Stimulated activated CD8-positive, alpha-beta memory T cell treated with anti-CD3 and anti-CD28 coated beads, Interleukin-4, amount 100 ng/mL, for 4 hours (primary cell): Measurements from ENCODE around the gene MAPKAPK3.

Experiments
- DNase-seq, 2 donors: peaks; one replicate each; pipeline ENCODE4 v3.0.0-alpha.2; 2020; ENCODE audit warnings: low read depth in 2 of 2, low spot score in 1 of 2

Gene MAPKAPK3

GRCh38 chr3:50626401-50626800, 9.4 kb downstream of the MAPKAPK3 start:
- no peak for DNase-seq

- DNase-seq = no peak
Observed at GRCh38 chr3:50627407-50628051, 10.6 kb downstream of the MAPKAPK3 start.

- DNase-seq = no peak
Observed at GRCh38 chr3:50628601-50629000, 11.7 kb downstream of the MAPKAPK3 start.

GRCh38 chr3:50630394-50630793, 13.4 kb downstream of the MAPKAPK3 start:
- no peak for DNase-seq

GRCh38 chr3:50630877-50631276, 13.9 kb downstream of the MAPKAPK3 start:
- DNase-seq = no peak

- no peak for DNase-seq
Observed at GRCh38 chr3:50632450-50632849, 15.5 kb downstream of the MAPKAPK3 start.

- no peak for DNase-seq
Observed at GRCh38 chr3:50633230-50633790, 16.4 kb downstream of the MAPKAPK3 start.

- DNase-seq = no peak
Observed at GRCh38 chr3:50635066-50635465, 18.1 kb downstream of the MAPKAPK3 start.

GRCh38 chr3:50637011-50637410, 20.1 kb downstream of the MAPKAPK3 start:
- DNase-seq = no peak

- DNase-seq = no peak
Observed at GRCh38 chr3:50637945-50638344, 21.0 kb downstream of the MAPKAPK3 start.

GRCh38 chr3:50639055-50639494, 22.1 kb downstream of the MAPKAPK3 start:
- DNase-seq = no peak

- no peak for DNase-seq
Observed at GRCh38 chr3:50642382-50642781, 25.4 kb downstream of the MAPKAPK3 start.

- DNase-seq = no peak
Observed at GRCh38 chr3:50644561-50644960, 27.6 kb downstream of the MAPKAPK3 start.

- no peak for DNase-seq
Observed at GRCh38 chr3:50645378-50645777, 28.4 kb downstream of the MAPKAPK3 start.

GRCh38 chr3:50648313-50648712, 31.4 kb downstream of the MAPKAPK3 start:
- no peak for DNase-seq

- DNase-seq = no peak
Observed at GRCh38 chr3:50648944-50649343, 32.0 kb downstream of the MAPKAPK3 start.

GRCh38 chr3:50649451-50649931, 32.5 kb downstream of the MAPKAPK3 start:
- no peak for DNase-seq

- DNase-seq = no peak
Observed at GRCh38 chr3:50650018-50650417, 33.1 kb downstream of the MAPKAPK3 start.

GRCh38 chr3:50651445-50651844, 34.5 kb downstream of the MAPKAPK3 start:
- no peak for DNase-seq

- DNase-seq = no peak
Observed at GRCh38 chr3:50651920-50652529, 35.1 kb downstream of the MAPKAPK3 start.

GRCh38 chr3:50652709-50653108, 35.8 kb downstream of the MAPKAPK3 start:
- DNase-seq = no peak

GRCh38 chr3:50653937-50654595, 37.1 kb downstream of the MAPKAPK3 start:
- DNase-seq = no peak
